ENCODE results near the gene FZD1.

- TF ChIP-seq CTCF (IDR thresholded peaks at IDR 0.05; ENCODE audit: poor library complexity) (peak; percentile 38), EZH2 (IDR thresholded peaks at IDR 0.05; ENCODE audit: borderline replicate concordance) (no peak), EZH2phosphoT487 (IDR thresholded peaks at IDR 0.05; ENCODE audit: low read depth, severe bottlenecking, unreplicated experiment) (no peak)
These were observed 24.1 kb downstream of the FZD1 start for GRCh38 chr7:91288208-91288824.
